GM19324 (cell line): ENCODE results near the gene GNG14.
"Not testable (repeated sequence)": the region's sequence is repeated elsewhere in the genome, so short reads cannot be mapped to it uniquely, and the experiment has no call there.

Source experiments
- ATAC-seq: cut with Tn5 transposase; IDR thresholded peaks from one replicate; pipeline ENCODE4 v1.9.1; 2021; ENCODE audit warnings: mild to moderate bottlenecking, moderate library complexity; ENCODE audit not compliant: unreplicated experiment, low FRiP score

Gene GNG14

GRCh38 chr19:12695096-12695495, 7.3 kb downstream of the GNG14 start:
- no peak for ATAC-seq

- ATAC-seq: no peak
Measured at GRCh38 chr19:12695514-12695913, 7.7 kb downstream of the GNG14 start.

DNA sequence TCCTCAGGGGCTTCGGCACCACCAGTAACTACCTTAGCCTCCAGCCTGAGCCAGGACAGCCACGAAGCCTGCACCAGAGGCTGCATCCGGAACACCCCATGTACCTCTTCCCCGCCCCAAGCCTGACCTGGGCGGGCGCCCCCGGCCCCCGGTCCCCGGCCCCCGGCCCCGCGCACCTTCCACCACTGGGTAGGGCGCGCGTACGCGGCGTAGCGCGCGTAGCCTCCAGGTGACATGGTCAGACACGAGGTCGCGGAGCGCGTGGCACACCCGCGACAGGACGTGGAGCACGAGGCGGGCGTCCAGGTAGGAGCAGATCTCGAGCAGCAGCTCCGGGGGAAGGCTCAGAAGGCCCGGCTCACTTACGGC, 8.2 kb downstream of the GNG14 start:
- ATAC-seq: peak; percentile 9

GRCh38 chr19:12696366-12697335, 8.9 kb downstream of the GNG14 start, which contains the start of gene FBXW9:
FBXW9 (minus strand) TSS chr19:12696631; CDS start chr19:12696581, 50 bp downstream.
- ATAC-seq: peak; percentile 86

DNA sequence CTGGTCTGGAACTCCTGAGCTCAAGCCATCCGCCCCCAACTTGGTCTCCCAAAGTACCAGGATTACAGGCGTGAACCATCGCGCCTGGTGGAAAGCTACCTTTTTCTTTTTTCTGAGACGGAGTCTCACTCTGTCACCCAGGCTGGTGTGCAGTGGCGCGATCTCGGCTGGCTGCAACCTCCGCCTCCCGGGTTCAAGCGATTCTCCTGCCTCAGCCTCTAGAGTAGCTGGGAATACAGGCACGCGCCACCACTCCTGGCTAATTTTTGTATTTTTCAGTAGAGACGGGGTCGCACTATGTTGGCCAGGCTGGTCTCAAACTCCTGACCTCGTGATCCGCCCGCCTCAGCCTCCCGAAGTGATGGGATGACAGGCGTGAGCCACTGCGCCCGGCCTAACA, 9.6 kb downstream of the GNG14 start:
- not testable (repeated sequence) for ATAC-seq

- no peak for ATAC-seq
Measured at GRCh38 chr19:12698138-12698537, 10.3 kb downstream of the GNG14 start.

DNA sequence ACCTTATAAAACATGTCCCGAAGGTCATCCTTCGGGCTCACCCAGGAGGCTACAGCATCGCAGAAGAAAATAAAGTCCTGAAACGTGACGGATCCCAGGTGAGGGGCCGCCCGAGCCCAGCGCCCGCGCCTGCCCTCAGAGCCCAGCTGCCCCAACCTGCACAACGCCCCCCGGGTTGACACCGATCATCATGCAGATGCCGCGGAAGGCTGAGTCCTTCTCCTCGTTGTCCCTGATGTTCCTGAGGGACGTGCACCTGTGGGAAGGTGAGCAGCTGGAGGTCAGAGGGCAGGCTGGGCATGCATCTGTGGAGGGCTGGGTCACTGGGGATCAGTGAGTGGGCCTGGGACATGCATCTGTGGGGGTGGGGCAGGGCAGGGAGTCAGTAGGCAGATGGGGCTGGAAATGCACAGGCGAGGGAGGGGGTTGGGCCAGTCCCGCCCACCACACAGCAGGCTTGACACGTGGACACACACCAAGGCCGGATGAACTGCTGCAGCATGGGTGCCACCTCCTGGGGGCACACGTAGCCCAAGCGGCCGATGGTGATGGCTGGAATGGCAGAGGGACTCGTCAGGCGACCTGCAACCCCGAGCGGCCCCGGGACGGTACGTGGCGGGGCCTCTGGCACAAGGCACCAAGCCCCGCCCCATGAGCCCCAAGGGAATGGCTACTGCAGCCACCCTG, 13.9 kb downstream of the GNG14 start:
- ATAC-seq: no peak

GRCh38 chr19:12703046-12703445, 15.2 kb downstream of the GNG14 start:
- ATAC-seq: no peak

GRCh38 chr19:12705169-12705568, 17.4 kb downstream of the GNG14 start:
- ATAC-seq: no peak

DNA sequence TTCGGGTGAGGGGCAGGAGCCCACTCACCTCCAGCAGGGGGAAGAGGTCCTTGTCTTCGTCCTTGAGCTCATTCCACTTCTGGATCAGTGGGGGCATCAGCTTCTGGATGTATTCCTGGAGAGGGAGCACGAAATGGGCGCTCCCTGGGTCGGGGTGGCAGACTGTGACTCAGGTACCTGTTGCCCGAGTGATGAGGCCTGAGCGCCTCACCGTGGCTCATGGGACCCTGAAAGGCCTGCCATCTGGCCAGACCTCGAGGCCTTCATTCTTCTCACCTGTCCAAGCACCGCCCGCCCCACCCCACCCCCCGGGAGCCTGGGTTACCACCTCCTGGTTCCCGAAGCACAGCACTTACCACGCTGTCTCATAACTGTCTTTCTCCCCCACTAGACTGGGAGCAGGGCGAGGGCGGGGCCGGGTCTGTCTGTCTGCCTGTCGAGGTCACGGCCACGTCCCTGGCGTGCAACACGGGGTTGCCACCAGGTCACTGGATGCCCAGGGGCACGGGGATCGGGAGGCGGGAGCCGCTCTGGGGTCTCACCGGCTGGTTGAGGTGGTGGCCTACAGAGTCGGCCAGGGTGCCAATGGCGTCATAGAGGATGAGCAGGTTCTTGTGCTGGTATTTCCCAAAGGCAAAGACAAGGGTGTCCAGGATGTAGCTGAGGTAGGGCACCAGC, 18.0 kb downstream of the GNG14 start:
- ATAC-seq: no peak

DNA sequence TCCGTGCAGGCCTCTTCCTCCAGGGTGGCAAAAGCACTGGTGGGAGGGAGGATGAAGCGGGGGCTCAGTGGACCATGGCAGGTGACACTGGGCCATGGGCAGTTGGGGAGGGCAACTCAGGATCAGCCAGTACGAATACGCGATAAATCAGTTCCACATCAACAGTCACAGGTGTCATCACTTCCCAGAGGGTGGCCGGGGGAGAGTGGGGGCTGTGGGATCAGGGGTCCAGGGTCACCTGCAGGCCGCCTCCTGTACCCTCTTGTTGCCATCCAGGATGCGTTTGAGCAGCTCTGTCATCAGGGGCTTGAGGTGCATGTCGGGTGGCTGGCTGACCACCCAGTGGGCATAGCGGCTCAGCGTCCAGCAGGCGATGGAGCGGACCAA, 18.5 kb downstream of the GNG14 start:
- ATAC-seq: no peak

DNA sequence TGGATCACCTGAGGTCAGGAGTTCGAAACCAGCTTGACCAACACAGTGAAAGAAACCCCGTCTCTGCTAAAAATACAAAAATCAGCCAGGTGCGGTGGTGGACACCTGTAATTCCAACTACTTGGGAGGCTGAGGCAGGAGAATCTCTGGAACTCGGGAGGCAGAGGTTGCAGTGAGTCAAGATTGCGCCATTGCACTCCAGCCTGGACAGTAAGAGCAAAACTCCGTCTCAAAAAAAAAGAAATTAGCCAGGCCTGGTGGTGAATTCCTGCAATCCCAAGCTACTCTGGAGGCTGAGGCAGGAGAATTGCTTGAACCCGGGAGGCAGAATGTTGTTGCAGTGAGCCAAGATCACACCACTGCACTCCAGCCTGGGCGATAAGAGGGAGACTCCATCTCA, 20.8 kb downstream of the GNG14 start:
- no peak for ATAC-seq

DNA sequence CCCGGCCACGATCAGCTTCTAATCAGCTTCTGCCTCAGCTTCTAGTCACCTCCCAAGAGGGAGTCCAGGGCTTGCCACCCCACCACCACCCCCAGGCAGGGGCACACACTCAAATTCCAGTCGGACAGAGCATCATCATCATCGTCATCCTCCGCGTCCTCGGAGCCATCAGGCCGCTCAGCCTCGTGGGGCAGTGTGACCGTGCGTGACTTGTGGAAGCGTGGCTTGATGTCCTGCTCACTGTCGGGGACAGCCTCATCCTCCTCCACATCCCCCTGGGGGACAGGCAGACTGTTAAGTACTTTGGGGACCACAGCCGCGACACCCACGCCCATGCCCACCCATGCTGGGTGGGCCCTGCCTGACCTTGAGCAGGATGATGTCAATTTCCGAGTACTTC, 23.4 kb downstream of the GNG14 start:
- ATAC-seq: no peak

- ATAC-seq: not testable (repeated sequence)
Measured at GRCh38 chr19:12712077-12712476, 24.3 kb downstream of the GNG14 start.

DNA sequence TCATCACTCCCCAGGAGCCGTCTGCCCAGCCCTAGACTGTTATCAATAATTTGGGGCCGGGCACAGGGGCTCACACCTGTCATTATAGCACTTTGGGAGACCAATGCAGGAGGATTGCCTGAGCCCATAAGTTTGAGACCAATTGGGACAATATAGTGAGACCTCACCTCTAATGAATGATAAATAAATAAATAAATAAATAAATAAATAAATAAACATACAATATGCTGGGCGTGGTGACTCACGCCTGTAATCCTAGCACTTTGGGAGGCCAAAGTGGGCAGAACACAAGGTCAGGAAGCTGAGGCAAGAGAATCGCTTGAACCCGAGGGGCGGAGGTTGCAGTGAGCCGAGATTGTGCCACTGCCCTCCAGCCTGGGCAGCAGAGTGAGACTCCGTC, 25.5 kb downstream of the GNG14 start:
- not testable (repeated sequence) for ATAC-seq

DNA sequence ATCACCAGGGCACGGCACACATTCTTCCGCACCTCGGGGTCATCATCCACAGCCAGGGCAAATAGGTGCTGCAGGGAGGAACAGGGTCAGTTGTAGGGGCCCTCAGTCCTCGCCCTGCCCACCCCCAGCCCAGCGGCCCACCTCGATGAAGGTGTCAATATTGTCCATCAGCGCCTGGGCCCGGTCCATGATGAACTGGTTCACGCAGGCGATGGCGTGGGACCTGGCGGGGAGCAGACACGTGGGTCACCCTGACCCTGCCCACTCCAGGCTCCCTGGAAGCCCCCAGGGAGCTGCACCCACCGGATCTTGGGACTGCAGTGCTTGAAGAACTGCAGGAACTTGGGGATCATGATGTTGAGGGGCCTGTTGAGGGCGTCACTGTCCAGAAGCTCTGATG, 27.3 kb downstream of the GNG14 start:
- ATAC-seq: no peak

DNA sequence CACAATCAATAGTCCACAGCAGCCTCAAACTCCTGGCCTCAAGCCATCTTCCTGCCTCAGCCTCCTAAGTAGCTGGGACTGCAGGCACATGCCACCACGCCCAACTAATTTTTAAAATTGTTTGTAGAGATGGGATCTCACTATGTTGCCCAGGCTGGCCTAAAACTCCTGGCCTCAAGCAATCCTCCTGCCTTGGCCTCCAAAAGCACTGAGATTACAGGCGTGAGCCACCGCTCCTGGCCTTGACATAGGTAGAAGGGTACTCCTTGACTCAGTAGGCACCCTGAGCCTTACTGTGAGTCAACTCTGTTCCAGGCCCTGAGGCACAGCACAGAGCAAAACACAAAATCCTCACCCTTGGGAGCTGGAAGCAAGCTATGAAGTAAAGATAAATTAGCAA, 28.1 kb downstream of the GNG14 start:
- no peak for ATAC-seq

DNA sequence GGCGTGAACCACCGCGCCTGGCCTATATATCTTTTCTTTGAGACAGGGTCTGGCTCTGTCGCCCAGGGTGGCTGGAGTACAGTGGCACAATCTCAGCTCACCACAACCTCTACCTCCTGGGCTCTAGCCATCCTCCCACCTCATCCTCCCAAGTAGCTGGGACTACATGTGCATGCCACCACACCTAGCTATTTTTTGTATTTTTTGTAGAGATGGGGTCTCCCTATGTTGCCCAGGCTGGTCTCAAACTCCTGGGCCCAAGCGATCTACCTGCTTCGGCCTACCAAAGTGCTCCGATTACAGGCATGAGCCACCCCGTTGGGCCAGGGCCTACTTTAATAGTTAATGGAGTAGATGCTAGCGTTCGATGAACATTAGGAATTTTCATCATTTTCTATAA, 32.5 kb downstream of the GNG14 start:
- no peak for ATAC-seq

- no peak for ATAC-seq
Measured at GRCh38 chr19:12720851-12721655, 33.3 kb downstream of the GNG14 start.
